ENCODE data around the gene CMYA5.

- TF ChIP-seq POLR2A (IDR thresholded peaks at IDR 0.05; ENCODE audit: low read length) (no peak), GATA1 (IDR thresholded peaks at IDR 0.05; ENCODE audit: low read depth, low read length) (no peak)
These were observed 24.1 kb downstream of the CMYA5 start for GRCh38 chr5:79713727-79714126.

Measured in erythroblast (primary cell).